ENCODE results near the gene RPS14.

DNA sequence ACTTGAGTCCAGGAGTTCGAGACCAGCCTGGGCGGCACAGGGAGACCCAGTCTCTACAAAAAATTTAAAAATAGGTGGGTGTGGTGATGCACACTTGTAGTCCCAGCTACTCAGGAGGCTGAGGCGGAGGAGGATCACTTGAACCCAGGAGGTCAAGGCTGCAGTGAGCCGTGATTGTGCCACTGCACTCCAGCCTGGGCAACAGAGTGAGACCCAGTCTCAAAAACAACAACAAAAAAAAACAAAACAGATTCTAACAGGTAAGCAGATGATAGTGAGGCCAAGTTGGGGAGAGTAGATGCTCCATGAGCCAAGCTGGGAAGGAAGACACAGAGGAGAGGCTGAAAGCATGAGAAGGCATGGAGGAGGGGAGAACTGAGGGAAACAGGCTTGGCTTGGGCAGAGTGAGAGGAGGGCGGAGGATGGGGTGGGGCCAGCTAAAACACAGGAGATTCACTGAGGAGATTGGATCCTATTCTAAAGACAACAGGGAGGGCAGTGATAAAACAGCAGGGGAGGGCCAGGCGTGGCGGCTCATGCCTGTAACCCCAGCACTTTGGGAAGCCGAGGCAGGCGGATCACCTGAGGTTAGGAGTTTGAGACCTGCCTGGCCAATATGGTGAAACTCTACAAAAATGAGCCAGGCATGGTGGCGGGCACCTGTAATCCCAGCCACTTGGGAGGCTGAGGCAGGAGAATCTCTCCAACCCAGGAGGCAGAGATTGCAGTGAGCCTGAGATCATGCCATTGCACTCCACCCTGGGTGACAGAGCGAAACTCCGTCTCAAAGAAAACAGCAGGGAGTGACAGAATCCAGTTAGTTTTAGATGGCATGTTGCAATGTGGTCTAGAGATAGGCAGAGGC lies 8.4 kb downstream of the RPS14 start:
- no peak for TF ChIP-seq CTCF (IDR thresholded peaks at IDR 0.05)
- TF ChIP-seq POLR2A (IDR thresholded peaks at IDR 0.05), result no peak
